ENCODE results near the gene RCN1. TPM values are rescaled to one million over a fixed set of nuclear protein-coding genes. Genes with fewer than 3 reads are reported as not detected.

Gene RCN1
- total and polyA plus RNA-seq, 2 of the 8 experiments (the other 6 are each of a cell fraction or from before 2014, with no cell fraction given): 45.1 to 123 TPM

DNA sequence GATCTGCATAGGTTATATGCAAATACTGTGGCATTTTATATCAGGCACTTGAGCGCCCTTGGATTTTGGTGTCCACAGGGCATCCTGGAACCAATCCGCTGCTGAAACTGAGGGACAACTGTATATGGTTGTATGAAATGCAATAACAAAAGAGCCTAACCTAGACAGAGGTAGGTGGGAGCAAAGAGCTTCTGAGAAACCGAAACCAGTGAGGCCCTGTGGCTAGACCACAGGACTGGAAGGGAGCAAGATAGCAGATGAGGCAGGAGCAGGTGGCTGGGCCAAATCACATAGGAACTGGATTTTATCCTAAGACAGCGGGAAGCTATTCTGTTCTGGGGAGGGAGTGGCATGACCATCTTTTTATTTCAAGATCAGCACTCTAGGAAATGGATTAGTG lies 30.1 kb downstream of the RCN1 start (continued):
- TF ChIP-seq SP1 (IDR thresholded peaks at IDR 0.05; ENCODE audit: low read depth, low read length) (no peak), POU5F1 (IDR thresholded peaks at IDR 0.05; ENCODE audit: low read depth, low read length) (no peak), MAFK (IDR thresholded peaks at IDR 0.05; ENCODE audit: low read depth, low read length) (no peak), GABPA (IDR thresholded peaks at IDR 0.05; ENCODE audit: borderline replicate concordance, insufficient read depth, low read length) (no peak), CHD1 (IDR thresholded peaks at IDR 0.05; ENCODE audit: low read depth, low read length) (no peak)
- TF ChIP-seq, protein P1, sequence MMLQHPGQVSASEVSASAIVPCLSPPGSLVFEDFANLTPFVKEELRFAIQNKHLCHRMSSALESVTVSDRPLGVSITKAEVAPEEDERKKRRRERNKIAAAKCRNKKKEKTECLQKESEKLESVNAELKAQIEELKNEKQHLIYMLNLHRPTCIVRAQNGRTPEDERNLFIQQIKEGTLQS (IDR thresholded peaks at IDR 0.05; ENCODE audit: insufficient read depth, low read depth, low read length): no peak

All from H1 (cell line).